NCI-H128 (cell line): Measurements from ENCODE around the gene FMNL1.

Source experiments
- DNase-seq: peaks from one replicate; lab custom pipeline; 2025; ENCODE audit not compliant: unreplicated experiment; lab: John Stamatoyannopoulos, UW

The FMNL1 gene

DNA sequence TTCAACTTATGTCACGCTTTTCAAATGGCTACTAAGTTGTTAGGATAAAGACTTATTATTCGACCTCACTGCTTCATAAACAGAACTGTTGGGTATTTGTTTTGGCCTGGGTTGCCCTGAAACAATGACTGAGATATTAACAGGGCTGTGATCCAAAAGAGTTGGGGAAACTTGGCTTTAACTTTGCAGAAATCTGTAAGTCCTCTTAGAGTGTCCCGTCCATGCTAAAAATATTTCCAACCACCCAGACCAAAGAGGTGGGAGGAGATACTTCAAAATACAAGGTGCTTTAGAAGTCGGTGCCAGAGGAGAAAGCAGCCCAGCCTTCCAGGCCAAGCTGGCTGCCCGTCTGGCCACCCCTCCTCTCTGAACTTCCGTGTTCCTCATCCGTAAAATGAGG lies 56.3 kb downstream of the FMNL1 start:
- no peak for DNase-seq

DNA sequence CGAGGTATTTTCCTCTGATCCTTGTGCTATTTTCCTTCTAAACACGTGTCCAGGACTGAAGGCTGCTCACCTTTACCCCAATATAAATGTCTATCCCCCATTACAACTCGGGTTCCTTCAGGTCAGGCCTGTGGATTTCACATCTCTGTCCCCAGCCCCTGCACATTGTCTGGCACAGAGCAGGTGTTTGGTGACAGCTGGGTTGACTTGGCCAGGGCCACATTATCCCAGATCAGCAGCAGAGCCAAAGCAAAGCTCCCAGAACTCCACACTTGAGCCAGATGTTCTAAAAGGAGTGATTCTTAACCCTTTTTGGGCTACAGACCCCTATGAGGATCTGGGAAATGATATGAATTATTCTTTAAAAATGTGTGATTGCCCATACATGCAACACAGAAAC lies 58.2 kb downstream of the FMNL1 start:
- DNase-seq: no peak

DNA sequence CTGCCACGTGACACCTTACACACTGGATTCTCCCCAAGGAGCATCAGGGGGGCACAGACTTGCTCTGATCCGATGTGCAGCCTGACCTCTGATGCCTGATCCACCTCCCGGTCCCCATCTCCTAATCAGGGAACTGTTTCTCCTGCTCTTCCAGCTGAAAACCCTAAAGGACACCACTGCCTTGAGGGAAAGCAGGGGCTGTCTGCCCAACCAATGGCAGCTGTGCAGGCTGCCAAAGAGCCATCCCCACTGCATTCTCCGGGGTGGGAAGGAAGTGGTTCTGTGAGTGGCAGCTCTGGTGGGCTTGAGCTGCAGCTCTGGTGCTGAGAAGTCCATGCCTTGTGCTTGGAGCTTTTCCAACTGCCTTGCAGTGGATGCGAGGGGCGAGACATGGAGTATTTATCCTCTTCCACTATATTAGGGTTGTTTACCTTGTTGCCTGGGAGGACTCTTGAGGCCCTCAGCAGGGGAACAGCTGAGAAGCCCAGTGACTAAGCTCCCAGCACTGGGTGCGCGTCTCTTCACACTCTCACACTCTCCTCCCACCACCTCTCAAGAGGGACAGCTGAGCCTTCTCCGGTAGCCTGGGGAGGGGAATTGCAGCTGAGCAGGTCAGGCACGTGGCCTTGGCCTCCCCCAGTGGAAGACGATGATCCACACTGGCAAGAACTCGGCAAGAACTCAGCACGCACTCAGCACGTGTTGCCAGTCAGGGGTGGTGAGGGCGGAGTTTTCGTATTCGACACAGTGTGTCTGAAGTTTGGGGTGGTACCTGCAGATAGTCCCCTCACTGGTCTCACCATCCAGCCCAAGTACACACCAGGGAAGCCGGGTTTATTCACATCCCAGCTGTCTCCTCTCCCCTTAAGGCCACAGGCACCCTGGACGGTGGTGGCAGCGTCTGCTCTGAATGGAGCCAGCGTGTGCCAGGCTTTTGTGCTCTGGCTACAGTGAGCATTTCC lies 61.3 kb downstream of the FMNL1 start:
- DNase-seq: no peak

DNA sequence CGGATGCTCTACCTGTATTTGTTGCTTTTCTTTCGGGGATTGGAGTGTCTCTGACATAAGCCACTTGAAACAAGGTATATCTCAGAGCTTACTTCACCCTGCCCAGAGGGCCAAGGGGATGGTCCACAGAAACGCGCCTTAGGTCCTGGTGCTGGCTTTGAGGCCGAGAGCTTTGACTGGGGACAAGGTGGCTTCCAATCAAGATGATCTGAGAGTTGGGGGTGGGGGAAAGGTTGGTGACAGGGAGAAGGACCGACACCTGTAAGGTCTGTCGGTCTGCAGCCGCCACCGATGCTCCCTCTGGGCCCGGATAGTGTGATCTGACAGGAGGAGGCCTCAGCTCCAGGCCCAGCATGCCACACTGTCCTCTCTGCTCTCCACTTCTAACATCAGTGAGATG lies 62.0 kb downstream of the FMNL1 start:
- DNase-seq: no peak

DNA sequence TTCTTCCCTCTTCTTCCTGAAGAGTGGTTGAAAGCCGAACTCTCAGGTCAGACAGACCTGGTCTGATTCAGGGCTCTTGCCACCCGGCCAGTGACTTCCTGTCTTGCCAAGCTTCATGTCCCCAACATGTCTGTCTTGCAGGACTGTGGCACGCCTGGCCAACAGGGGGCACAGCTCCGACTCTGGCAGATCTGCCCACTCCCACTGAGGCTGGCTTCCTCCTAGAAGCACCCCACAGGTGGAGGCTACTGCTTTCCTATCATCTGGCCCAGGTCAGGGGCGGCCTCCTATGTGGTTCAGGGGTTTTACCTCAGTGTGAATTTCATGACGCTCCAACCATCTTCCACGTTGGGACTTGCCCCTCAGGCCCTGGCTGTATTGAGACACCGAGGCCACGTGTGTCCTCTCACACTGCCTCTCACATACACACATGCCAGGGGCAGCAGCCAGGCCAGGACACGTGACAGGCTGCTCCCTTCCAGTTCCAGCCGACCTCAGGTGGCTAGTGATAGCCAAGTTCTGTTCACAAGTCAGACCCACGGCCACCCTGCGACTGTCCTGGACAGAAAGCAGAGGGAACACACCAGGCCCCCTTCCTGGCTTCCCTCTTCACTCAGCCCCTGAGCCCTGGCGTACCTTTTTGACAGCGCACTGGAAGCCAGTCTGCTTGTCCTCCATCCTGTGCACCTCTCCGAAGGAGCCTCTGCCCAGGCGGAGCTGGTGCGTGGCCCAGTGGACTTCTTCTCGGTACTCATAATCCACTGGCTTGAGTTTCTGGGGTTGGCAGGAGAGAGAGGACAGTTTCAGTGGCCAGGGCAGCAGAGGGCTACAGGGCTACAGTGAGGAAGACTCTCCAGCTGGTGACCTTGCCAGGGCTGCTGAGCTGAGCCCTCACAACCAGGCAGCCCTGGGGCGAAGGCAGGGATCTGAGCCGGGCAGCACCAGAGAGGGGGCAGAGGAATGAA lies 62.8 kb downstream of the FMNL1 start:
- DNase-seq: no peak

DNA sequence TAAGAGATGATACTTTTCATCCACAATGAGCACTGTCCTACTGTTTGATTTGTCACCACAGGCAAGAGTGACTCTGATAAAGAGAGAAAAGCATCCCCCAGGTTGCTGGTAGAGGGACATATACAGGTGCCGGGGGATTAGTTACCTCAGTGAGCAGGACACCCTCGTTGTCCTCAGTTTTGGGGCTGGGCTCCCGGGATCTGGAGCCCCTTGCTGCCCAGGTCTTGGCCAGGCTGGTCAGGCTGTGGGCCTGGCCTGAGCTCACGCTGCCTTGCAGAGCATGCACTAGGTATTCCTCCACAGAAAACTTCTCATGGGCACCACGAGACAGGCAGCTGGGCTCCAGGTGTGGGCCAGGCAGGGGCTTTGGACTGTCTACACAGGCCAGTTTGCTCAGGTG lies 64.6 kb downstream of the FMNL1 start:
- no peak for DNase-seq

DNA sequence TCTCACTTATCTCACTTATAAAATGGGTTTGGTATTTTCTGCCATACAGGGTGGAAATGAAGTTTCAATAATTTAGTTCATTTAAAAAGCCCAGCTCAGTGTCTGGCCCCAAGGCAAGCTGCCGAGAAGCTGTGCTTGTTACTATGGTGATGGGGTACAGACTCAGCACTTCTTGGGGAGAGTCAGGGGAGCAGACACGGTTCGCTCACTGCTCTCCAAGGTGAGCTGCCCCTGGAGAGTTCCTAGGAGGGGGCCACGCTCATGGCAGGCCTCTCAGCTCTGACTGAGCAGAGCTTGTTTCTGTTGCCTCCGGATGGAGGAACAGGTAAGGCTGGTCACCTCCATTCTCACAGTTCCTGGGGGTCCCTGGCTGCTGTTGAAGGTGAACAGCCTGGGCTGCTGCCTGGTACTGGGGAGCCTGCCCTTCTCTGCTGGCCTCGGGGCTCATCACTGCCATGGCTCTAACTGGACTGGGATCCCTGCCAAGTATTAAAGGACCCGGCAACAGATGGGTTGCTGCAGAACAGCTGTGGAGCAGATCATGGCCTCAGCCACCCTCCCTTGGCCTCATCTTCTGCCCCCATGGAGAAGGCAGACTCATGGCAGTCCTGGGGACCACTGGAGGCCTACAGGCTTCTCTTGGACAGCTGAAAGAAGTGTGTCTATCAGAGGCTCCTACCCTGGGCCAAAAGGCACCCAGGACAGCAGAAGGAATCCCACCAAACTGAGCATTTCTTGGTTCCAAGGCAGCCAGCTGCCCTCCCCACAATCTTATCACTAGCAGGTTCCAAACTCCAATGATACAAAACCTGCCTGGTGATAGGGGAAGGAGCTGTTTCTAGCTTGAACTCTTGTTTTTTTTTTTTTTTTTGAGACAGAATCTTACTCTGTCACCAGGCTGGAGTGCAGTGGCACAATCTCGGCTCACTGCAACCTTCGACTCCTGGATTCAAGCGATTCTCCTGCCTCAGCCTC lies 66.1 kb downstream of the FMNL1 start:
- no peak for DNase-seq

DNA sequence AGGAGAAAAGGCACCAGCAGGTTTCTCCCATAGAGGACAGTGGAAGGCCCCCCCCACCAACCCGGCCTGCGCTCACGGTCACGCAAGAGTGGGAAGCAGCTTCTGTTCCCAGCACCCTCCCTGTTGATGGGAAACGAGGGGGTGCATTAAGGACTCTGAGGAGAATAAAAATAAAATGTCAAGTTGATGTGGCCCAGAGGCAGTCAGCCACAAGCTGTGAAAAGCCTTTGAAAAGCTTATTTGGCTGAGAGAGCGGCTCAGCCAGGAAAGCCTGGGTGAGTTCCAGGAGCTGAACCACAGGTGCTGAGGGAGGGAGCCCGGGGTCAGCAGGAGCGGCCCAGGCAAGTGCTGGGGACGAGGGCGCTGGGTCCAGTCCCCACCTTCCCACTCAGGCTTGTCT lies 67.1 kb downstream of the FMNL1 start:
- peak; percentile 24 for DNase-seq

DNA sequence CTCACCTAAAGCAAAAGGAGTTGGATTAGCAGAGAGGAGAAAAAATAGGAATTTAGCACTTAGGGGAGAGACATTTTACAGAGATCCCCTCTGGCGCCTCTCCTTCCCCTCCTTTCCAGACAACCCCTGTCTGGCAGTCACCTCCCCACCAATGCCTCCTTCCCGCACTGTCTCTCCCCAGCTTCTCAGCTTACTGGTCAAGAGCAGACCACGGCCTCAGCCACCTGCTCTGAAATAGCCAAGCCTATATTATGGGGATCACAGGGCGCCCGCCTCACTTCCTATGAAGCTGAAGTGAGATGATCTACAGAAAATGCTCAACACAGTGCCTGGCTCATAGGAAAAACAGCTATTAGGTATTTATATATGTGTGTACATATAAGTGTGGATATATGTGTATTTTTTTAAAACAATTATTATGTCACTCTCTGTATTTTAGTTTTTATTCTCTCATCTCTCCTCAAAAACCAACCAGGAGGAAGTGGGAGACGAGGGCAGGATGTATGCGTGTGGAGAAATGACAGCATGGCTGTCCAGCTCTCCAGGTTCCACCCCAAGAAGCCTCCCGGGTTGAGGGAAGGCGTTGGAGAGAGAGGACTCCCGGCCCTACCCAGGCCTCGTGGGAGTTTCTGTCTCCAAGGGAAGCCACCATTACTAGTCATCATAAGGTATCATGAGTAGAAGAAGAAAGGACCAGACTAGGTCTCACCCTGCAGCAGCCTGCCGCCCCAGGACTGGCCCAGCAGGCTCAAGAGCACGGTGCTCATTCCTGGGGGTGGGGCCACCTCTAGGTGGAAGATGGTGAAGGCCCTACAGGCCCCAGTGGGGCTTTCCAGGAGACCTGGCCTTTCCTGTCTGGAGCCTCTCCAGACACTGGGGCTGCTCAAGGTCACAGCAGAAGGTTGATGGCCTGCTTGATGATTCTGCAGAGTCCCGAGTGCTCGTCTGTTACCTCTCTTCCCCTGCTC lies 67.9 kb downstream of the FMNL1 start:
- DNase-seq: no peak

DNA sequence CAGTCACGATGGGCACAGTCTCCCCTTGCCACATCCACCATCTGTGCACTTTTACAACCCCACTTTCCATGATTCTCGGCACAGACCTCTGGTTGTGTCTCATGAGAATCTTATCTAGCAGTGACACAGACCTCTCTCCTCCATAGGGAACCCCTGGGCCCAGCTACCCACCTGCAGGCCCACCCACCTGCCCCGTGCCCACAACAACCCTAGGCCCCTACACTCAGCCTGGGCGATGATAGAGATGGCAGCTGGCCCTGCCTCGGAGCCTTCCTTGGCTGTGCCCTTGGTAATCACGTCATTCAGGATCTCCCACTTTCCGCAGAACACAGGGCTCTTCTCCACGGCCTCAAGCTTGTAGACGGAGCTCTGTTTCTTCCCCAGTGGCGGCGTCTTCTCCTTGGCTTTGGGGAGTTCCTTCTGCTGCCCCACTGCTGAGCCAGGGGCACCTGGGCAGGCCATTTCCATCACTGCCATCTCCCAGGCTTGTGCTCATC lies 68.6 kb downstream of the FMNL1 start:
- DNase-seq: no peak

DNA sequence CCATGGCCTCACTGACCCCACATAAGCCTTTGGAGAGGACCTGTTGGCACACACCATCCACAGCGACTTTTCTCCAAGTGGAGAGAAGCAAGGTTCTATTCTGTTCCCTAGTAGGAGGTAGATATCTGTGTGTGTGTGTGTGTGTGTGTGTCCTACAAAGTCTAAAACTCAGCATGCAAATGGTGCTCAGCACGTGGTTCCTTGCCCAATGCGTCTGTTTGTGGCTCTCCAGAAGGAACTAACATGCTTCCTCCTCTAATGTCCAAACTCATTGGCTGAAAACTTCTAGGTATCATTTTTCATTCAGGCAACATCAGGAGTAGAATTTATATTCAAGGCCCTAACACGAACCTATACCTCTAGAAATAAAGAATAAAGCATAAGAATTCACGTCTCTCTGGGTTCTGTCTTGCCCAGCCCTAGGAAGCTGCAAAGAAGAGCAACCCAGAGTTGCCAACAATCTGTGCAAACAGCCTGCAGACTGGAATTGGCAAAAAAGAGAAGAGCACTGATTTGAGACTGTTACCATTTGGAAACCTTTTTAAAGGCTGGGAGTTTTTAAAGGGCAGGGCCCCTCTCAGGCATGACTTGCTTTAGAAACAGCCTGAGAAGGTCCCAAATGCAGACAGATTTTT lies 69.6 kb downstream of the FMNL1 start:
- DNase-seq: no peak

DNA sequence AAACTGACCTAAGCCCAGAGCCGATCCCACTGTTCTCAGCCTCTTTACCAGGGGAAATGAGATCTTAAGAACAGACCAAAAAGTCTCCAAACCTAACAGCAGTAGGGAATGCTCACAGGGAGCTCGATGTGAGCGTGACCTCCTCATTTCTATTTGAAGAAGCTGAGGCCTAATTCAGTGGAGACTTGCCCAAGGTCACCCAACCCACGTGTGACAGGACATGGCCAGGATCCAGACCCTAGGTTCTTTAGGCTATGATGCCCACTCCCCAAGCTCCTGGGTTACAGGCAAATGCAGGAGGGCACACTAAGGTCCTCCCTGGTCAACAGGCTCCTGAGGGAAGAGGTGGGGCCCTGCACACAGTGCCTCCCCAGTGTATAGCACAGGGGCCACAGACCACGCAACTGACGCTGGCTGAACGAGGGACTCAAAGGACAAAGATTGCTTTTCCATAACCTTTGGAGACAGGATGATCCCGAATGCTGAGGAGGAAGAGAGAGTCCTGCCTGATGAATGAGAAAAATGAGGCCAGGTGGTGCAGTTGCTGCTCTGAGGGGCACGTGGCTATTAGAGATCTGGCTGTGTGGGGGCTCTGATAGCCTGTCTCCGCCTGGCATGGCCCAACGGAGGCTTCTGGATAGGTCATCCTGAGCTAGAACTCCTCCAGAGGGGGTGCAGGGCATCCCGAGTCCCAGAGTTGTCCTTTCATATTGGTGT lies 71.2 kb downstream of the FMNL1 start:
- no peak for DNase-seq

DNA sequence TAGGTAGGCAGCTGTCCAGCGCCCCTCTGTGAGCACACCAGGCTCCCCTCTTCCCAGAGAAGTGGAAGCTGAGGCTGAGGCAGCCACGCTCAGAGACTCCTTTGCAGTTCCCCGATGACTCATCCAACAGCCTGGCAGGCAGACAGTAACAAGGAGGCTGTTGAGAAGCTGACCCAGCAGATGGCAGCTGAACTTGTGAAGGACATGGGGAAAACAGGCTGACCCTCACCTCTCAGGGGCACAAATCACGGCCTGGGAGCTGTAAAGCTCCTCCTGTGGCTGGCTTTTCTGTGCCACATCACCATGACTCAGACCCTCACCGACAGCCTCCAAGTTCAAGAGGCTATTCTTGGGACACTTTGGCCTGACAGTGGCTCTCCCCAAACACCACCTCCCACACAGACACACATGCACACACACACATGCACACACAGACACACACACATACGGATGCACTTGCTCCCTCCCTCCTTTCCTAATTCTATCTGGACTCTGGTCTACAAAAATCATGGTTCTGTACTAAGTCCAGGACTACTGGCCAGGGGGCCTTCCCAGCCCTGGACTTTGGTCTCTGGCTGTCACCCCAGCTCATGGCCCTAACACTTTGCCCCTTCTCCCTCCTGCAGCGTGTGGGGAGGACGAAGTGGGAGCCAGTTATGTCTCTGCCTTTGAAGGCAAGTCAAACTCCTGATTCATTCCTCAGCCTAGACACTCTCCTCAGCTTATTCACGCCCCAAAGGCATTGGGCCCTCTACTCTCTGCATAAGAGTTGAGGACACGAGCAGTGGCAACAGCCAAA lies 71.9 kb downstream of the FMNL1 start:
- no peak for DNase-seq

DNA sequence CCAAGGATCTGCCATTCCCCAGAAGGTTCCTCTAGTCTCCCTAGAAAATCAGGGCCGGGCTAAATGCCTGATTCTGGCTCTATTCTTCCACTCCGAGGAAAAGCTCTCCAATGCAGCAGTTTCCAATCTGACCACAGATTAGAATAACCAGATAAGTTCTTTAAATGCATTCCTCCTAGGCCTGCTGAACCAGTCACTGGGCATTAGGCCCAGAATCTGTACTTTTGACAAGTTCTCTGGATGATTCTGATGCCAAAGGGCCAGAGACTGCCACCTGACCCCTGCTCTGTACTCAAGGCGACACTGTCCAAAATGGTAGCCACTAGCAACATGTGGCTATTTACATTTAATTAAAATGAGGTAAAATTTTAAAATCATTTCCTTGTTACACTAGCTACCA lies 72.8 kb downstream of the FMNL1 start:
- no peak for DNase-seq

DNA sequence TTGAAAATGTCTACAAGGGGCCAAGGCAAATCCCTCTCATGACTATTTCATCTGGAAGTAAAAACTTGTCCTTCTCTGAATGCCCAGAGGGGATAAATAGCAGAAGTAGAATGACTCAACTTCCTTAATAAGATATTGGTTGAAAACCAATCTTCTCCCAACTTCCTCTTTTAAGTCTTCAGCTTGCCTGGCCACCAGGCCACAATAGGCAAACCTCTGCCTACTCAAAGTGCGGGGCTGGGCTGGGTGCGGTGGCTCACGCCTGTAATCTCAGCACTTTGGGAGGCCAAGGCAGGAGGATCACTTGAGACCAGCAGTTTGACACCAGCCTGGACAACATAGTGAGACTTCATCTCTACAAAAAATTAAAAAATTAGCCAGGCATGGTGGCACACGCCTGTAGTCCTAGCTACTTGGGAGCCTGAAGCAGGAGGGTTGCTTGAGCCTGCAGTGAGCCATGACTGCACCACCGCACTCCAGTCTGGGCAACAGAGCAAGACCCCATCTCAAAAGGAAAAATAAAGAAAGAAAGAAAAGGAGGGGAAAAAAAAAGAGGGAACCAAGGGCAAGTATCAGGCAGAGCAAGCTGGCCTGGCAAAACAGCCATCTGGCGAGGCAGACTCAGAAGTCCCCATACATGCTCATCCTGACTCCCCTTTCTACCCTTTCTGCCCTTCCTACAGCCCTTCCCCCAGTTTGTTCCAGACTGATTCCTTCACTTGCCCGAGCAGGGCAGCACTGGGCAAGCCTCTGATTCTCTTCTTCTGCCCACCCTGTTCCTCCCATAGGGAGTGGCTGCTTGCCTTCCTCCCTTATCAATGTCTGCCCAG lies 74.5 kb downstream of the FMNL1 start:
- DNase-seq: no peak

DNA sequence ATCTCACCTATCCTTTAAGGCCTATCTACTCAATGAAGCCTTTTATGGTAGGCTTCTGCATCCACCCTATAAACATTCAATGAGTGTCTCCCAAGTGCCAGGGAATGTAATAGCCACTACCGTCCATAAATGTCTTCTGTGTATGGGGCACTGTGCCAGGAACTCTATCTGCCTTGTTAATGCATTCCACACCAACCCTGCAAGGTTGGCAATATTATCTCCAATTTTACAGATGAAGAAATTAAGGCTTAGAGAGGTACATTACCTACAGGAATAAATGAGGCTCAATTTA lies 75.1 kb downstream of the FMNL1 start:
- no peak for DNase-seq
